ENCODE measurements around the gene SIL1.

Gene SIL1

GRCh38 chr5:138934971-138935370 lies 263.2 kb downstream of the SIL1 start:
- no peak overlapping the region for H3K4me3 ChIP-seq (ENCODE audit: low read depth, low read length)
- no peak for DNase-seq
- H3K27me3 ChIP-seq (ENCODE audit: insufficient read depth, low read depth, severe bottlenecking), result no peaks in the 10 kb centered on the region
- TF ChIP-seq CTCF (IDR thresholded peaks at IDR 0.05; ENCODE audit: low read depth, low read length), result no peak
- no peaks in the 10 kb centered on the region for H3K9me3 ChIP-seq (ENCODE audit: severe bottlenecking)
- H3K36me3 ChIP-seq, result peaks cover 56% of the 10 kb centered on the region
- no peak overlapping the region for H3K27ac ChIP-seq

GRCh38 chr5:138933522-138934290 lies 264.5 kb downstream of the SIL1 start:
- H3K27ac ChIP-seq, result no peak overlapping the region

GRCh38 chr5:138932171-138932810 lies 265.9 kb downstream of the SIL1 start:
- Histone ChIP-seq H3K27me3 (ENCODE audit: insufficient read depth, low read depth, severe bottlenecking) (no peaks in the 10 kb centered on the region), H3K36me3 (peaks cover 65% of the 10 kb centered on the region), H3K27ac (no peak overlapping the region), H3K9me3 (ENCODE audit: severe bottlenecking) (no peaks in the 10 kb centered on the region), H3K4me3 (ENCODE audit: low read depth, low read length) (no peak overlapping the region)
- DNase-seq, result peak; percentile 63
- peak; percentile 77 for TF ChIP-seq CTCF (IDR thresholded peaks at IDR 0.05; ENCODE audit: low read depth, low read length)

More at GRCh38 chr5:138933522-138934290, 264.5 kb downstream of the SIL1 start:
- DNase-seq, result no peak
- peaks cover 58% of the 10 kb centered on the region for H3K36me3 ChIP-seq
- H3K4me3 ChIP-seq (ENCODE audit: low read depth, low read length), result no peak overlapping the region
- H3K27me3 ChIP-seq (ENCODE audit: insufficient read depth, low read depth, severe bottlenecking), result no peaks in the 10 kb centered on the region
- TF ChIP-seq CTCF (IDR thresholded peaks at IDR 0.05; ENCODE audit: low read depth, low read length), result no peak
- no peaks in the 10 kb centered on the region for H3K9me3 ChIP-seq (ENCODE audit: severe bottlenecking)

- DNase-seq, result no peak
- Histone ChIP-seq H3K4me3 (ENCODE audit: low read depth, low read length) (no peak overlapping the region), H3K36me3 (peaks cover 80% of the 10 kb centered on the region), H3K9me3 (ENCODE audit: severe bottlenecking) (no peaks in the 10 kb centered on the region), H3K27ac (no peak overlapping the region), H3K27me3 (ENCODE audit: insufficient read depth, low read depth, severe bottlenecking) (no peaks in the 10 kb centered on the region)
- TF ChIP-seq CTCF (IDR thresholded peaks at IDR 0.05; ENCODE audit: low read depth, low read length), result no peak
These were observed 267.6 kb downstream of the SIL1 start for GRCh38 chr5:138930371-138931097.

GRCh38 chr5:138929571-138929955 lies 268.6 kb downstream of the SIL1 start:
- TF ChIP-seq CTCF (IDR thresholded peaks at IDR 0.05; ENCODE audit: low read depth, low read length), result no peak
- Histone ChIP-seq H3K36me3 (peaks cover 80% of the 10 kb centered on the region), H3K9me3 (ENCODE audit: severe bottlenecking) (no peaks in the 10 kb centered on the region), H3K27me3 (ENCODE audit: insufficient read depth, low read depth, severe bottlenecking) (no peaks in the 10 kb centered on the region), H3K4me3 (ENCODE audit: low read depth, low read length) (no peak overlapping the region), H3K27ac (no peak overlapping the region)
- no peak for DNase-seq
